Stimulated activated CD4-positive, alpha-beta T cell treated with anti-CD3 and anti-CD28 coated beads, Interleukin-2, amount 100 ng/mL, for 24 hours (primary cell): Measurements from ENCODE around the gene PPIE.

ENCODE experiments used
- DNase-seq, 2 donors: peaks; one replicate each; pipeline ENCODE4 v3.0.0-alpha.2; 2020

PPIE gene

GRCh38 chr1:39721664-39722063 is 17.0 kb upstream of the PPIE start:
- DNase-seq, result no peak

- DNase-seq, result no peak
Observed at GRCh38 chr1:39722495-39722894, 16.2 kb upstream of the PPIE start.

GRCh38 chr1:39726600-39726999 is 12.1 kb upstream of the PPIE start:
- DNase-seq, result no peak

- no peak for DNase-seq
Observed at GRCh38 chr1:39727221-39727931, 11.3 kb upstream of the PPIE start.

- no peak for DNase-seq
Observed at GRCh38 chr1:39727932-39728317, 10.8 kb upstream of the PPIE start.

- DNase-seq, result no peak
Observed at GRCh38 chr1:39729030-39729429, 9.7 kb upstream of the PPIE start.

GRCh38 chr1:39729842-39730241 is 8.8 kb upstream of the PPIE start:
- DNase-seq, result no peak

GRCh38 chr1:39732730-39733129 is 6.0 kb upstream of the PPIE start:
- DNase-seq, result no peak

GRCh38 chr1:39733161-39733560 is 5.5 kb upstream of the PPIE start:
- DNase-seq, result no peak

- DNase-seq, result peak in 1 of 2 donors; percentile 15
Observed at GRCh38 chr1:39735731-39736130, 3.0 kb upstream of the PPIE start.

- DNase-seq, result no peak
Observed at GRCh38 chr1:39737546-39738169, 1.0 kb upstream of the PPIE start.

GRCh38 chr1:39745016-39745670 is 6.5 kb downstream of the PPIE start:
- DNase-seq, result no peak

- DNase-seq, result peak in 1 of 2 donors; percentile 2
Observed at GRCh38 chr1:39751595-39751994, 12.9 kb downstream of the PPIE start.

- no peak for DNase-seq
Observed at GRCh38 chr1:39752703-39753102, 14.0 kb downstream of the PPIE start.

- no peak for DNase-seq
Observed at GRCh38 chr1:39753132-39754025, 14.7 kb downstream of the PPIE start.

- DNase-seq, result no peak
Observed at GRCh38 chr1:39754026-39754570, 15.4 kb downstream of the PPIE start.

- no peak for DNase-seq
Observed at GRCh38 chr1:39754906-39755504, 16.3 kb downstream of the PPIE start.

- DNase-seq, result no peak
Observed at GRCh38 chr1:39755965-39756659, 17.4 kb downstream of the PPIE start.

- no peak for DNase-seq
Observed at GRCh38 chr1:39757501-39757900, 18.8 kb downstream of the PPIE start.

GRCh38 chr1:39758556-39759435 is 20.1 kb downstream of the PPIE start:
- DNase-seq, result no peak

GRCh38 chr1:39759436-39759726 is 20.7 kb downstream of the PPIE start:
- no peak for DNase-seq
